Endothelial cell of umbilical vein (primary cell): ENCODE measurements around the gene DHDH. TPM values are rescaled to one million over a fixed set of nuclear protein-coding genes. Genes with fewer than 3 reads are reported as not detected.
A peak's percentile ranks its signal among the peaks of the same experiment; 100 is the strongest.

Source experiments
- BruUV-seq: library from RNA; stranded (reverse); fragments of 400-500 nt; replicated peaks from 2 replicates; lab custom pipeline; 2021; lab: Mats Ljungman, UMichigan
- CTCF ChIA-PET: fragments of 300-600, 350-600 bp; sonication (Branson Sonifier 250); formaldehyde crosslinking; loops from one replicate; lab custom pipeline; 2021; ENCODE audit warnings: antibody characterized with exemption, inconsistent platforms; lab: Charles Lee
- POLR2A ChIA-PET: fragments of 300-600, 350-600 bp; sonication (Branson Sonifier 250); formaldehyde crosslinking; loops from one replicate; lab custom pipeline; 2021; ENCODE audit warnings: antibody characterized with exemption, inconsistent platforms; lab: Charles Lee
- DNase-seq: peaks from one replicate; pipeline ENCODE4 v3.0.0-alpha.2; 2011; ENCODE audit warnings: low read depth, low spot score
- FAIRE-seq: peaks from 2 replicates; lab custom pipeline; 2011; peaks lifted over from hg19 to GRCh38; lab: Jason Lieb, UNC
- H2AFZ ChIP-seq: 2 replicates; pipeline ENCODE4 v1.6.0; 2012; ENCODE audit warnings: low read depth, low read length, control low read depth, inconsistent platforms
- H3K27ac ChIP-seq: 2 replicates; pipeline ENCODE4 v1.5.1; 2011; ENCODE audit warnings: low read depth, mild to moderate bottlenecking, control low read depth, low read length, moderate library complexity; ENCODE audit not compliant: insufficient read depth
- H3K27me3 ChIP-seq, 2 experiments: 2 replicates each; pipeline versions ENCODE4 v1.6.0 to v1.6.1; 2011; ENCODE audit warnings: low read length in 2 of 2, mixed read lengths in 1 of 2; ENCODE audit not compliant: control insufficient read depth in 2 of 2, insufficient read depth in 2 of 2
- H3K36me3 ChIP-seq, 2 experiments: 2 replicates in 1 of 2; 3 replicates in 1 of 2; pipeline ENCODE4 v1.5.1; 2011; ENCODE audit warnings: low read length in 2 of 2, mild to moderate bottlenecking in 1 of 2, moderate library complexity in 1 of 2; ENCODE audit not compliant: control insufficient read depth in 2 of 2, insufficient read depth in 2 of 2; ENCODE audit errors: extremely low read depth in 1 of 2
- H3K4me1 ChIP-seq: 3 replicates; pipeline ENCODE4 v1.5.1; 2011; ENCODE audit warnings: mild to moderate bottlenecking, low read length; ENCODE audit not compliant: control insufficient read depth, insufficient read depth; ENCODE audit errors: extremely low read depth
- H3K4me2 ChIP-seq: 2 replicates; pipeline ENCODE4 v1.6.1; 2011; ENCODE audit warnings: low read length, control low read depth, mixed read lengths; ENCODE audit not compliant: insufficient read depth
- H3K4me3 ChIP-seq, 3 experiments: fragments of 200-600 bp in 1 of 3; sonication (generic), shearing (Covaris generic) in 1 of 3; replicated peaks in 1 of 3; 2 replicates each; pipeline ENCODE4 v1.5.1; 2011 to 2016; ENCODE audit warnings: control low read depth in 3 of 3, low read length in 3 of 3, mild to moderate bottlenecking in 2 of 3, inconsistent platforms in 1 of 3, low read depth in 1 of 3, moderate library complexity in 1 of 3; ENCODE audit not compliant: insufficient read depth in 1 of 3
- H3K79me2 ChIP-seq: 2 replicates; pipeline ENCODE4 v1.6.0; 2012; ENCODE audit warnings: low read length, inconsistent platforms; ENCODE audit not compliant: control insufficient read depth, insufficient read depth
- H3K9ac ChIP-seq: replicated peaks from 2 replicates; pipeline ENCODE3; 2011; ENCODE audit warnings: low read length, control low read depth; ENCODE audit not compliant: insufficient read depth; ENCODE audit errors: extremely low read depth
- H3K9me1 ChIP-seq: replicated peaks from 3 replicates; pipeline ENCODE4 v1.6.0; 2011; ENCODE audit warnings: mild to moderate bottlenecking, low read length; ENCODE audit not compliant: control insufficient read depth, insufficient read depth; ENCODE audit errors: extremely low read depth
- H3K9me3 ChIP-seq: replicated peaks from 2 replicates; pipeline ENCODE4 v1.5.1; 2012; ENCODE audit warnings: low read length, inconsistent platforms; ENCODE audit not compliant: control insufficient read depth, insufficient read depth
- H4K20me1 ChIP-seq: replicated peaks from 2 replicates; pipeline ENCODE3; 2011; ENCODE audit warnings: mild to moderate bottlenecking, low read length; ENCODE audit not compliant: control insufficient read depth, insufficient read depth; ENCODE audit errors: extremely low read depth
- POLR2A ChIP-seq: IDR thresholded peaks from 2 replicates; pipeline ENCODE4 v1.6.1; 2012; ENCODE audit warnings: low read depth, mild to moderate bottlenecking, control low read depth, low read length
- POLR2AphosphoS5 ChIP-seq: IDR thresholded peaks from 2 replicates; pipeline ENCODE4 v1.6.1; 2012; ENCODE audit warnings: low read depth, mild to moderate bottlenecking, control low read depth, low read length, moderate library complexity; ENCODE audit not compliant: insufficient read depth
- dilution Hi-C: fragments of 300-500 bp; cut with MboI; formaldehyde crosslinking; loops from one replicate; pipeline ENCODE4 v1.15.0; 2019; ENCODE audit warnings: low sequenced_read_pairs; ENCODE audit not compliant: extremely low pct_ligation_motif_present
- intact Hi-C: fragments of 100-400 bp; cut with micrococcal nuclease; formaldehyde crosslinking; loops from one replicate; pipeline ENCODE4 v1.10.0; 2022
- polyA plus RNA-seq, 4 experiments: library from polyadenylated mRNA; depleted of rRNA in 3 of 4; stranded (reverse) in 3 of 4; unstranded in 1 of 4; fragments of >200 nt; gene quantifications; 2 replicates each; pipeline versions ENCODE4 v1.2.1 to v1.2.3, GENCODE V29; 2011 to 2012; ENCODE audit warnings: missing spikeins in 1 of 4
- total RNA-seq: library from RNA; stranded (reverse); gene quantifications from 2 replicates; pipeline ENCODE4 v1.2.3, GENCODE V29; 2021
- TF ChIP-seq, protein P1 (sequence below), 2 donors: IDR thresholded peaks; 1 replicate in 1 of 2; 2 replicates in 1 of 2; pipeline ENCODE4 v1.5.1; 2011; ENCODE audit warnings: low read length in 2 of 2, mild to moderate bottlenecking in 2 of 2, moderate library complexity in 2 of 2, control low read depth in 1 of 2, inconsistent platforms in 1 of 2, low read depth in 1 of 2; ENCODE audit not compliant: insufficient read depth in 1 of 2; ENCODE audit errors: extremely low read depth in 1 of 2

The DHDH gene
- total and polyA plus RNA-seq, 2 donors (not counting 3 experiments of a cell fraction or from before 2014, with no cell fraction given): not detected

DNA sequence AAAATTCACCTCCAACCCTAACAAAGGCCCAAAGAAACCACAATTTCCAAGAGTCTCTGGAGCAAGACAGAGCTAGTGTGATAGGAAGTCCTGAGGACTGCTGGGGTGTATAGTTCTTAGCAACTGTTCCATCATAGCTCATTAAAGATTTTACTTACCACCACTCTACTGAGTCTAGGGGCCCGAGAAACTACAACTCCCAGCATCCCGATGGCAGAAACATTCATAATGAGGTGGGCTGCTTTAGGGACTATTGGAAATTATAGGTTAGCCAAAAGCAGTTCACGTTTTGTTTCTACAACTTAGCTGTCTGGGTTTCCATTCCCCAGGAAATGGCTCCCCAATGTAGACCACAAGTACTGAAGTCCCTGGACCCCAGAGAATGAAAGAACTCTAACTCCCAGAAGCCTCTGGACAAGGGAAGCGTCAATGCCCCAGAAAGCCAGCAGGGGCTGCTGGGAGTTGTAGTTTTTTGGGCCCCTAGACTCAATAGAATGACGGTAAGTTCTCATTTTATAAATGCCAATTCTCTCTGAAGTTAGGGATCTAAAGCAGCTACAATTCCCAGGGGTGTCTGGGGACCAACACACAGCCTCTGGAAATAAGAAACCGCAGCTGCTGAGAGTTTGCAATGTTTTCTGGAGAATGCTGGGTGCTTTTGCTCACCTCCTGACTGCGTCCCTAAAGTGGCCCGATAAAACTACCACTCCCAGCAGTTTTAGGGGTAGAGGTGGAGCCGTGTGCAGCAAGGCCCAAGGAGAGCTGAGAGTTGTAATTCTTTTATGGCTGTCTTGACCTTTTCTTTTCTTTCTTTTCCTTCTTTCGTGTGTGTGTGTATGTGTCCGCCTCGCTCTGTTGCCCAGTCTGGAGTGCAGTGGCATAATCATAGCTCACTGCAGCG lies 42.7 kb downstream of the DHDH start:
- CTCF ChIA-PET: interaction anchor here (1.6 to 2.6 kb wide), 2 partner anchors 16 to 188 kb away, joined by 7 to 10 read pairs; no protein-coding TSS in a partner anchor

More for the DNA sequence above, 42.7 kb downstream of the DHDH start:
- Histone ChIP-seq H3K9ac (no peak overlapping the region), H3K4me3 (no peak overlapping the region), H3K36me3 (peaks cover 2 to 11% of the 10 kb centered on the region in 2 experiments), H3K79me2 (no peaks in the 10 kb centered on the region), H3K9me1 (no peaks in the 10 kb centered on the region), H3K27me3 (no peaks in the 10 kb centered on the region), H3K9me3 (no peaks in the 10 kb centered on the region), H3K4me1 (no peaks in the 10 kb centered on the region), H4K20me1 (no peaks in the 10 kb centered on the region), H3K27ac (no peak overlapping the region), H3K4me2 (no peak overlapping the region), H2AFZ (no peak overlapping the region)
- dilution Hi-C loops: no loop called here
- POLR2A ChIA-PET: interaction anchor here (0.6 to 0.8 kb wide), 2 partner anchors 17 to 103 kb away, joined by 3 to 7 read pairs; partner anchors contain the start of genes GYS1 and RUVBL2
- intact Hi-C loops: no loop called here
- BruUV-seq: no TSS peak
- FAIRE-seq (peak; percentile 66), DNase-seq (peak; percentile 49)
- TF ChIP-seq POLR2A: no peak
- TF ChIP-seq, protein P1, sequence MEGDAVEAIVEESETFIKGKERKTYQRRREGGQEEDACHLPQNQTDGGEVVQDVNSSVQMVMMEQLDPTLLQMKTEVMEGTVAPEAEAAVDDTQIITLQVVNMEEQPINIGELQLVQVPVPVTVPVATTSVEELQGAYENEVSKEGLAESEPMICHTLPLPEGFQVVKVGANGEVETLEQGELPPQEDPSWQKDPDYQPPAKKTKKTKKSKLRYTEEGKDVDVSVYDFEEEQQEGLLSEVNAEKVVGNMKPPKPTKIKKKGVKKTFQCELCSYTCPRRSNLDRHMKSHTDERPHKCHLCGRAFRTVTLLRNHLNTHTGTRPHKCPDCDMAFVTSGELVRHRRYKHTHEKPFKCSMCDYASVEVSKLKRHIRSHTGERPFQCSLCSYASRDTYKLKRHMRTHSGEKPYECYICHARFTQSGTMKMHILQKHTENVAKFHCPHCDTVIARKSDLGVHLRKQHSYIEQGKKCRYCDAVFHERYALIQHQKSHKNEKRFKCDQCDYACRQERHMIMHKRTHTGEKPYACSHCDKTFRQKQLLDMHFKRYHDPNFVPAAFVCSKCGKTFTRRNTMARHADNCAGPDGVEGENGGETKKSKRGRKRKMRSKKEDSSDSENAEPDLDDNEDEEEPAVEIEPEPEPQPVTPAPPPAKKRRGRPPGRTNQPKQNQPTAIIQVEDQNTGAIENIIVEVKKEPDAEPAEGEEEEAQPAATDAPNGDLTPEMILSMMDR (IDR thresholded peaks at IDR 0.05; ENCODE audit: extremely low read depth in 1 of 2, insufficient read depth in 1 of 2, low read depth in 1 of 2, low read length in 2 of 2): peak in 1 of 2 donors; percentile 4
- no peak for TF ChIP-seq POLR2AphosphoS5
